PC-9 (cell line): ENCODE measurements around the gene RNU5B-1. TPM values are rescaled to one million over a fixed set of nuclear protein-coding genes. Genes with fewer than 3 reads are reported as not detected.

Experiments
- BruUV-seq: library from RNA; stranded (reverse); fragments of 400-500 nt; replicated peaks from 2 replicates; lab custom pipeline; 2021; lab: Mats Ljungman, UMichigan
- CTCF ChIA-PET: fragments of 300-600 bp; sonication (Branson Sonifier 250); formaldehyde crosslinking; loops from one replicate; lab custom pipeline; 2022; ENCODE audit warnings: antibody characterized with exemption; lab: Charles Lee
- POLR2A ChIA-PET: fragments of 300-600 bp; sonication (Branson Sonifier 250); formaldehyde crosslinking; loops from one replicate; lab custom pipeline; 2022; ENCODE audit warnings: antibody characterized with exemption; ENCODE audit not compliant: unreplicated experiment; lab: Charles Lee
- DNase-seq, 2 experiments: peaks; one replicate each; pipeline versions ENCODE4 v3.0.0 to v3.0.0-alpha.2; 2015 to 2022; ENCODE audit warnings: mixed read lengths in 1 of 2
- H2AFZ ChIP-seq: fragments of 200-600 bp; sonication (generic); 2 replicates; pipeline ENCODE4 v1.8.1; 2017; ENCODE audit warnings: antibody characterized with exemption
- H3F3A ChIP-seq: fragments of 200-600 bp; sonication (generic); 2 replicates; pipeline ENCODE4 v1.8.1; 2017; ENCODE audit warnings: antibody characterized with exemption, mild to moderate bottlenecking, low read depth; ENCODE audit not compliant: insufficient read depth
- H3K27ac ChIP-seq: fragments of 200-600 bp; sonication (generic); 2 replicates; pipeline ENCODE4 v1.6.1; 2016; ENCODE audit warnings: mixed run types
- H3K27me3 ChIP-seq: fragments of 200-600 bp; sonication (generic); 2 replicates; pipeline ENCODE4 v1.6.1; 2016; ENCODE audit warnings: low read depth, mixed run types; ENCODE audit not compliant: insufficient read depth
- H3K36me3 ChIP-seq: fragments of 200-600 bp; sonication (generic); 2 replicates; pipeline ENCODE4 v1.6.1; 2016; ENCODE audit warnings: low read depth, mixed run types
- H3K4me1 ChIP-seq: fragments of 200-600 bp; sonication (generic); replicated peaks from 2 replicates; pipeline ENCODE4 v1.6.1; 2016; ENCODE audit warnings: mixed run types; ENCODE audit not compliant: insufficient read depth
- H3K4me2 ChIP-seq: fragments of 200-600 bp; sonication (generic); 2 replicates; pipeline ENCODE4 v1.6.1; 2017; ENCODE audit warnings: mixed run types
- H3K4me3 ChIP-seq: fragments of 200-600 bp; sonication (generic); 2 replicates; pipeline ENCODE4 v1.6.1; 2016; ENCODE audit warnings: mixed run types
- H3K79me2 ChIP-seq: fragments of 200-600 bp; sonication (generic); 2 replicates; pipeline ENCODE4 v1.6.1; 2017; ENCODE audit warnings: low read depth, mixed run types
- H3K9me2 ChIP-seq: fragments of 200-600 bp; sonication (generic); 2 replicates; pipeline ENCODE4 v1.8.1; 2017; ENCODE audit warnings: mild to moderate bottlenecking; ENCODE audit not compliant: insufficient read depth
- H3K9me3 ChIP-seq: fragments of 200-600 bp; sonication (generic); 2 replicates; pipeline ENCODE4 v1.8.1; 2016; ENCODE audit warnings: low read depth; ENCODE audit not compliant: insufficient read depth
- H4K20me1 ChIP-seq: fragments of 200-600 bp; sonication (generic); 2 replicates; pipeline ENCODE4 v1.8.1; 2017; ENCODE audit not compliant: insufficient read depth
- EZH2 ChIP-seq: fragments of 200-600 bp; sonication (generic); IDR thresholded peaks from 2 replicates; pipeline ENCODE4 v1.8.0; 2017; ENCODE audit warnings: antibody characterized with exemption, low read depth
- intact Hi-C: fragments of 100-400 bp; cut with micrococcal nuclease; formaldehyde crosslinking; loops from one replicate; pipeline ENCODE4 v1.10.0; 2022; ENCODE audit not compliant: unreplicated experiment
- total RNA-seq: library from RNA; stranded (reverse); gene quantifications from 2 replicates; pipeline ENCODE4 v1.2.3, GENCODE V29; 2021
- TF ChIP-seq, protein P1 (sequence below): fragments of 200-600 bp; sonication (generic); conservative IDR thresholded peaks from 2 replicates; pipeline ENCODE4 v1.6.1; 2017; ENCODE audit warnings: mixed run types, antibody characterized with exemption, mild to moderate bottlenecking, moderate library complexity

The RNU5B-1 gene
- total RNA-seq, 1 experiment from 2014 or later = not detected

DNA sequence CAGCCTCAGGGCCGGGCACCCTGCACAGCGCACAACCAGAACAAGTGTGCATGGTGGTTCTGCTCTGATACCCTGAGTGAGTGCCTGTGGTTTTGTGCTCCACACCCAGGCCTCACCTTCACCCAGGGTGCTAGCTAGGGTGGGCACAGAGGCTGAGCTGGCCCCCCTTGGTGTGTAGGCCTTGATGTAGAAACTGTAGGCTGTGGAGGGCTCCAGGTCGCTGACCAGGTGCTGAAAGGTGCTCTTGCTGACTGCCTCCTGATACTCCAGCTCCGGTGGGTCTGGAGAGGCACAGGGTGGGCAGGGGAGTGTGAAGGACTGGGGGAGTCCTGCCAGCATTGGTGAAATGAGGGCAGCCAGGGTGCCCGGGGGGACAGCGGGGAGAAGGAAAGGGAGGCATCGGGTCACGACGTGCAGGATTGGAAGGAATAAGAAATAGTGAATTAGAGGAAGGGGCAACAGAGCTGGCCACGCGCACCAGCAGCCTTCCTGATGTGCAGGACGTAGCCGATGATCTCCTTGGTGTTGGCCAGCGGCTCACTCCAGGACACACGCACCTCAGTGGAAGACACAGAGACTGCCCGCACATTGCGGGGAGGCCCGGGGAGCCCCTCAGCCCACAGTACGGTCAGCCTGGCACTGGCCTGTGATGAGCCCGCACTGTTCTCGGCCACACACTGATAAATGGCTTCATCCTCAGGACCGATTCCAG is 26.6 kb downstream of the RNU5B-1 start:
- Histone ChIP-seq H3K4me1 (no peaks in the 10 kb centered on the region), H3F3A (no peaks in the 10 kb centered on the region), H3K9me3 (no peaks in the 10 kb centered on the region), H4K20me1 (no peaks in the 10 kb centered on the region), H3K79me2 (no peaks in the 10 kb centered on the region), H3K27ac (no peak overlapping the region), H3K27me3 (no peaks in the 10 kb centered on the region; the same call in 1 of the 2 replicates), H3K9me2 (no peaks in the 10 kb centered on the region), H2AFZ (no peak overlapping the region), H3K4me3 (no peak overlapping the region), H3K36me3 (no peaks in the 10 kb centered on the region), H3K4me2 (no peak overlapping the region)
- DNase-seq = no peak
- POLR2A ChIA-PET = no interaction called here
- CTCF ChIA-PET = no interaction called here
- intact Hi-C loops = no loop called here
- TF ChIP-seq, protein P1, sequence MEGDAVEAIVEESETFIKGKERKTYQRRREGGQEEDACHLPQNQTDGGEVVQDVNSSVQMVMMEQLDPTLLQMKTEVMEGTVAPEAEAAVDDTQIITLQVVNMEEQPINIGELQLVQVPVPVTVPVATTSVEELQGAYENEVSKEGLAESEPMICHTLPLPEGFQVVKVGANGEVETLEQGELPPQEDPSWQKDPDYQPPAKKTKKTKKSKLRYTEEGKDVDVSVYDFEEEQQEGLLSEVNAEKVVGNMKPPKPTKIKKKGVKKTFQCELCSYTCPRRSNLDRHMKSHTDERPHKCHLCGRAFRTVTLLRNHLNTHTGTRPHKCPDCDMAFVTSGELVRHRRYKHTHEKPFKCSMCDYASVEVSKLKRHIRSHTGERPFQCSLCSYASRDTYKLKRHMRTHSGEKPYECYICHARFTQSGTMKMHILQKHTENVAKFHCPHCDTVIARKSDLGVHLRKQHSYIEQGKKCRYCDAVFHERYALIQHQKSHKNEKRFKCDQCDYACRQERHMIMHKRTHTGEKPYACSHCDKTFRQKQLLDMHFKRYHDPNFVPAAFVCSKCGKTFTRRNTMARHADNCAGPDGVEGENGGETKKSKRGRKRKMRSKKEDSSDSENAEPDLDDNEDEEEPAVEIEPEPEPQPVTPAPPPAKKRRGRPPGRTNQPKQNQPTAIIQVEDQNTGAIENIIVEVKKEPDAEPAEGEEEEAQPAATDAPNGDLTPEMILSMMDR = no peak
- BruUV-seq = no TSS peak

GRCh38 chr15:65331811-65332210 is 27.3 kb downstream of the RNU5B-1 start:
- Histone ChIP-seq H3K4me2 (no peak overlapping the region), H3K79me2 (no peaks in the 10 kb centered on the region), H3K27me3 (no peaks in the 10 kb centered on the region; the same call in 1 of the 2 replicates), H3F3A (no peaks in the 10 kb centered on the region), H3K36me3 (no peaks in the 10 kb centered on the region), H3K9me3 (no peaks in the 10 kb centered on the region), H2AFZ (no peak overlapping the region), H4K20me1 (no peaks in the 10 kb centered on the region), H3K4me1 (no peaks in the 10 kb centered on the region), H3K9me2 (no peaks in the 10 kb centered on the region), H3K27ac (no peak overlapping the region), H3K4me3 (no peak overlapping the region)
- CTCF ChIA-PET = no interaction called here
- intact Hi-C loops = no loop called here
- no TSS peak for BruUV-seq
- DNase-seq = no peak
- TF ChIP-seq, protein P1 = no peak
- TF ChIP-seq EZH2 = no peak
- POLR2A ChIA-PET = no interaction called here

GRCh38 chr15:65332391-65333147 is 28.1 kb downstream of the RNU5B-1 start:
- intact Hi-C loops = no loop called here
- Histone ChIP-seq H4K20me1 (no peaks in the 10 kb centered on the region), H3F3A (no peaks in the 10 kb centered on the region), H3K27me3 (no peaks in the 10 kb centered on the region; the same call in 1 of the 2 replicates), H3K27ac (no peak overlapping the region), H3K4me1 (no peaks in the 10 kb centered on the region), H3K9me3 (no peaks in the 10 kb centered on the region), H3K4me2 (no peak overlapping the region), H3K9me2 (no peaks in the 10 kb centered on the region), H3K79me2 (no peaks in the 10 kb centered on the region), H3K4me3 (no peak overlapping the region), H3K36me3 (no peaks in the 10 kb centered on the region), H2AFZ (no peak overlapping the region)
- BruUV-seq = no TSS peak
- no peak for DNase-seq
- ChIA-PET CTCF (no interaction called here), POLR2A (no interaction called here)
- TF ChIP-seq, protein P1 = no peak
